NCI-H2107 treated with DMSO at 0.1 percent for 48 hours (cell line): Measurements from ENCODE around the gene P4HB.

Experiments
- DNase-seq: peaks from one replicate; lab custom pipeline; 2025; ENCODE audit not compliant: unreplicated experiment; lab: John Stamatoyannopoulos, UW

The P4HB gene

DNA sequence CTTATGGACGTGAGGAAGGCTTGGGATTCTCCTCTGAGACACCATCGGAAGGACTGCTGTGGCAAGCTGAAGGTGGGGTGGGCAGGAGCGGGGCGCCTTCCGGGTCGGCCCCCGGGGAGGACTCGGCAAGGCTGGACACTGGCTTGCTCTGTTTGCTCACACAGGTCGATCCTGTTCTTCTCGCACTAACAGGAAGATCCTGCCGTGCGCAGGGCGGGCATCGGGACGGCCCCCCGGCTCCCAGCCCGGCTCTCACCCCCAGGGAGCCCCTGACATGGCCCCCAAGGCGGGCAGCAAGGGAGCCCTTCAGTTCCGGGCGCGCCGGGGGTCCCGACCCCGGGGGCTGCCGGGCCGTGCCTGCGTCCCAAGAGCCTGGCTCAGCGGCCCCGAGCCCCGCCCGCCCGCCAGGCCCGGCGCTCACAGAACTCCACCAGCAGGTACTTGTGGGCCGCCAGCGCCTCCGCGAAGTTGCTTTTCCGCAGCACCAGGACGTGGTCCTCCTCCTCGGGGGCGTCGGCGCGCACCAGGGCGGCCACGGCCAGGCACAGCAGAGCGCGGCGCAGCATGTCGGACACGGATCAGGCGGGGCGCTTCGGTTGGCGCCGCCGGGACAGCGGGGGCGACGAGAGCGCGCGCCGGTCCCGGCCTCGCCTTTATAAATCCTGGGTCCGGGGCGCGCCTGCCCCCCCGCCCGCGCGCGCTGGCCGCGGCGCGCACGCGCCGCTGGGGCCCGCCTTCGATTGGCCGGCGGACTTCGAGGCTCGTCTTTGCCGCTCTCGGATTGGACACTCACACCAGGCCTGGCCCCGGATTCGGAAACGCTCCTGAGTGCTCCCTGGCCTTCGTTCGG lies at the start of gene P4HB:
P4HB (minus strand) TSS at position 630 of the 850 bp plus-strand sequence; CDS start at position 566, 64 bp downstream.
- no peak for DNase-seq

- no peak for DNase-seq
These were observed 48.9 kb upstream of the P4HB start for GRCh38 chr17:81909231-81909630.

GRCh38 chr17:81908793-81909192 lies 48.5 kb upstream of the P4HB start:
- DNase-seq: no peak

- no peak for DNase-seq
These were observed 47.1 kb upstream of the P4HB start for GRCh38 chr17:81907219-81908145.

DNA sequence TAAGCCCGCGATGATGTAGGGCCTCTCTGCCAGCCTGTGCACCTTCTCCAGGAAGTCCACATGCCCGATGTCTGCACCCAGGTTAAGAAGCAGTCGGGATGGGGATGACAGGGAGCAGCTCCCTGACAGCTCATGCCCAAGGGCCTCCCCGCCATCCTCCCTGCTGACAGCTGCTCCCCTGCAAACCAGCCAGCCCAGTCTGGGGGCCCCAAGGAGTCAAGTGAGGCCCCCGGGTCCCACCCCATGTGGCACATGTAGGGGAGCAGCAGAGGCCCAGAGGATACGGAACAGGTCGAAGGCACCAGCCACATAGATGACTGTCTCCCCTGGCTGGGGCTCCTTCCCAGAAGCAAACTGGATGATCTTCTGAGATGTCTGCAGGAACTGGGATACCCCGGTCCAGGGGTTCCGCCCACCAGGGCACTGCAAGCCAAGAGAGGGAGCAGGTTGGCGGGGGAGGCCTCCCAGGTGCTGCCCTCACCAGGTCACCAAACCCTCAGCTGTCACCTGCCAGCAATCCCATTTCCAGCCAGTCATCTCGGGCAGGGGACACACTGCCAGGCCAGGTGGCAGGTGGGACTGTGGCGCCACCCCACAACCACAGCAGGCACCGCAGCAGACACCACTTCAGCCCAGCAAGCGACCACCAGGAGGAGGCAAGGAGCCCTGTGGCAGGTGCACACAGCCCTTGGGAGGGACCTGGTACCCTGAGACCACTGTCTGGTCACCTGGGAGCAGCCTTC lies 46.3 kb upstream of the P4HB start:
- no peak for DNase-seq

DNA sequence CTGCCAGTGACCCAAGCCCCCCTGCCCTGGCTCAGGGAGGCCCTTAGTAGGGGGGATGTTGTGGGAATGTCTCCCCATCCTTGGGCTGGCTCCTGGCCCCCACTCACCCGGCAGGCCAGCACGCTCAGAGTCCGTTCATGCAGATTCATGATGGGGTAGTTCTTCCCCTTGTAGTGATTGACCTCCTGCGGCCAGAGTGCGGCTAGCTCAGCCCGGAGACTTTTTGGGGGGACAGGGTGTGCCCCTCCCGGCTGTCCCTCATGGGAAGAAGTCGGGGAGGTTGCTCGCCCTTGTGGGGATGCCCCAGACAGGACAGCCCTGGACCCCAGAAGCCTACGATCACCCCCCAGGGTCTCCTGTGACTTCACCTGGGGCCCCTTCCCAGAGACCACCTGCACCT lies 45.7 kb upstream of the P4HB start:
- no peak for DNase-seq

DNA sequence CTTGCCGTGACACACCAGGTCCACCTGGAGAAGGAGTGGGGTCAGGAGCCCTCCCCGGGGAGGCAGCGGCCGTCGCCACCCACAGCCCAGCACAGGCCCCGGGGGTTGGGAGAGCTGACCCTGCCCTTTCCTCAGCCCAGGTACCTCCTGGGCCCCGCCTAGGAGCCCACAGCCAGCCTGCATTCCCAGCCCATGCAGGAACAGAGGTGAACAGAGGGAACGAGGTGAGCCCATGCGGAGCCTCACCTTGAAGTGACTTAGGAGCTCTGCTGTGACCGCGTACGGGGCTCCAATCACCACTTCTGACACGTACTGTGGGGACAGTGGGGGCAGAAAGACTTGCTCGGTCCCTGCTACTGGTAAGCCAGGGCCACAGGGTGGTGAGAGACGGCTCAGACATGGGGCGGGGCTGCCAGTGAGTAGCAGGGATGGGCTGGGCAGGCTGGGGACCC lies 45.1 kb upstream of the P4HB start:
- no peak for DNase-seq

- no peak for DNase-seq
These were observed 44.5 kb upstream of the P4HB start for GRCh38 chr17:81904600-81905423.

GRCh38 chr17:81903896-81904599 lies 43.7 kb upstream of the P4HB start:
- DNase-seq: no peak

DNA sequence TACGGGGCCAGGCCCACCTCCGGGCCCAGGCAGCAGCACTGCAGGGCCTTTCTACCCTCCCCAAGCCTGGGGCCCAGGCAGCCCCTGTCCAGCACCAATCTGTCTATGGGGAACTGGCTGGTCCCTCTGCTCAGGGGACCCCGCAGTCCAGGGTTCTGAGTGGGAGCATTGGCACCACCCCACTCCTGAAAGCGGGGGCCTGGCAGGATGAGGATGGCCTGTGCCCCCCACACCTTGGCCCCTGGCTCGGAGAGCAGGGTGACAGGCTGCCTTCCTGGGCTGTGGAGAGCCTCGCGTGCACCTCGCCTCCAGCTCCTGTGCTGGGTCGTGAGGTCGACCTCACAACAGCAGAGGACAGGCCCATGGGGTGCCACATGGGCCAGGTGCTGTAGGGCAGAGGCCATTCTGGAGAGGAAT lies 43.1 kb upstream of the P4HB start:
- DNase-seq: no peak

DNA sequence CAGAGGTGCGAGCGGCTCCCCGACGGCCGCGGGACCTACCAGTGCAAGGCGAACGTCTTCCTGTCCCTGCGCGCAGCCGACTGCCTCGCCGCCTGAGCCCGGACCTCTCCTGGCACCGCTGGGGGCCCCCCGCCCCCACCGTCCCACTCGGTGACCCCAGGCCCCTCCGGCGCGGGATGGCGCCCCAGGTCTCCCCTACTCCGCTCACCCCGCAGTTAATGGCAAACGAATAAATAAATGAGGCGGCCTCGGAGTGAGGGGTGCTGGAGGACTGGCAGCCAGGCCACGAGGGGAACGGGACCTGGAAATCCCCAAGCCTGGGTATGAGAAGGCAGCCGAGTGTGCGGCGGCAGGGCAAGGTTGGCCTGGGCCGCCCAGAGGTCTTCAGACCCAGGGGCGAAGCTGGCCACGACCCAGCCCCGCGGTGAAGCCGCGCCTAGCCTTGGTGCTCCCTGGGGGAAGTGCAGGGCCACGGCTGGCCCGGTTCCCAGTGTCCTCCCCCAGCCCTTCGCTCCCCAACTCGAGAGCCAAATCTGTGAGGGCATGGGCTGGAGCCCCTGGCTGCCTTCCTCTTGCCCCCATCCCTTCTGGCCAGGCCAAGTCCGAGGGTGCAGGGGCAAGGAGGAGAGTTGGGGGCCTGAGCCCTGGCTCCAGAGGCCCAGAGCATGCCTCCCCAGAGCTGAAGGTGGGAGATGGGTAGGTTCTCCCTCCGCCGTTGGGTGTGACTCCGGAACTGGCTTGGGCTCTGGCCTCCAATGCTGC lies 42.5 kb upstream of the P4HB start:
- DNase-seq: no peak

DNA sequence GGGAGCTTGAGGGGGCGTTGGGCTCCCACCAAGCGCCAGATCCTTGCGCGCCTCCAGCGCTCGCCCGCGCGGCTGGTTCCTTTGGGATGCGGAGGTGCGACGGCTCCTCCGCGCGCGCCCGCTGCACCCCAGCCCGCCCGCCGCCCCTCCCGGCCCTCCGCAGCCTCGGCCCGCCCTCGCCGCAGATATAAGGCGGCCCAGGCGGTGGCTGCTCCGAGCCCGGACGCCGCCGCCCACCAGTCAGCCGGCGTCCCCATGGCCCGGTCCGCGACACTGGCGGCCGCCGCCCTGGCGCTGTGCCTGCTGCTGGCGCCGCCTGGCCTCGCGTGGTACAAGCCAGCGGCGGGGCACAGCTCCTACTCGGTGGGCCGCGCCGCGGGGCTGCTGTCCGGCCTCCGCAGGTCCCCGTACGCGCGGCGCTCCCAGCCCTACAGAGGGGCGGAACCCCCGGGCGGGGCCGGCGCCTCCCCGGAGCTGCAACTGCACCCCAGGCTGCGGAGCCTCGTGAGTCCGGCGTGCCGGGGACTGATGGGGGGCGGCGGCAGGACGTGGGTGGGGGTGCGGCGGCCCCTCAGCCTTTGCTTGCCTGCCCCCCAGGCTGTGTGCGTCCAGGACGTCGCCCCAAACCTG lies 41.8 kb upstream of the P4HB start, which contains the start of gene NPB:
NPB (plus strand) TSS at position 216 of the 630 bp plus-strand sequence; CDS start at position 256, 40 bp downstream.
- no peak for DNase-seq

DNA sequence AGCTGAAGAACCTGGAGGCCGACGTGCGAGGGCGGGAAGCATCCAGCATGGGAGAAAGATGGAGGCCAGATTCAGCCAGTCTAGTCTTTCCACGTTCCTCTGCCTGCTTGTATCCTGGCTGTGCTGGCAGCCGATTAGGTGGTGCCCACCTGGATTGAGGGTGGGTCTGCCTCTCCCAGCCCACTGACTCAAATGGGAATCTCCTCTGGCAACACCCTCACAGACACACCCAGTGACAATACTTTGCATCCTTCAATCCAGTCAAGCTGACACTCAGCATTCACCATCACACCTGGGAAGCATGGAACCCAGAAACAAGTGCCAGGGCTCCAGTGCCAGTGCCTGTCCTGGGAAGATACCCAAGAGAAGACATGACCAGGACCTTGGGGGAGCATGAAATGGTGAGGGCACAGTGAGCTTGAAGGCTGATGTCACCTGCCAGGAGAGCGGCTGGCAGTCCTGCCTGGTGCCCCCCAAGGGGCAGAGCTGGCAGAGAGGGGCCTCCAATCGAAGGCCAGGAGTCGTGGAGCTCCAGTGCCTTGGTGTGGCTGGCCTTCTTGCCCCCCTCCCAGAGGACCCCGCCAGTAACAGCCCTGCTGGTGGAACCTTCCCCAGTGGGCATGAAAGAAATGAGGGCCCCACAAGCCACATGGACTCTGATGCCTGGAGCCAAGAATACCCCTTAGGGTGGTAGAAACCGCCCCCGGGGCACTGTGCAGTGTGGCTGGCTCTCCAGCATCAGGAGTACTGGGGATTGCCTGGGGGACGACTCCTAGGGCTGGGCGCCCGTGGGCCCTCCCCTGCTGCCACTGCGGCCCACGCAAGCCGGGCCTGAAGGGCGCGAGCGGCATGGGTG lies 41.1 kb upstream of the P4HB start:
- DNase-seq: no peak

DNA sequence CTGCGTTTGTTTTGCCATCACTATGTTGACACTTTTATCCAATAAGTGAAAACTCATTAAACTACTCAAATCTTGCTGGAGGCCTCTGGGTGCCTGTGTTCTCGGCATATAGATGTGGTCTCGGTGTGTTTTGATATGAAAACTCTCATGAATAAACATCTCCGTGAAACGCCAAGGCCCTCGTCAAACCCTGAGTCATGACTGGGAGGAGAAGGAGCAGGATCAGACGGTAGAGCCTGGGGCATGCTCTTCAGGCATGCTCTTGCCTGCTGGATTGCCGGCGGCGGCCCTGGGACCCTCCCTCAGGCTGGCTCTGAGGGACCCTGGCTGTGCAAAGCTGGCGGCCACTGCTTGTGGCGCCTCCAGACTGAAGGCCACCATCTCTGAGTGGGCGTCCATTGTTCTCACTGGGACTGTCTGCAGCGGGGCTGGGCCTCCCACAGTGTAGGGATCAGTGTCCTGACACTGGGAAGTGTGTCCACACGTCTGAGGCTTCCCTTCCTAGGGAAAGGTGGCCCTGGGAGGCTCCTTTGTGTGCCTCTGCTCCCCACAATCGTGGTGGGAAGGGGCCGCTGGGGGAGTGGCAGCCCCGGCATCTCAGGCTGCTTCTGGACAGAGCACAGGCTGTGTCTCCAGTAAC lies 40.0 kb upstream of the P4HB start:
- DNase-seq: no peak

GRCh38 chr17:81899514-81900166 lies 39.3 kb upstream of the P4HB start:
- no peak for DNase-seq

- DNase-seq: no peak
These were observed 38.5 kb upstream of the P4HB start for GRCh38 chr17:81898885-81899284.
